Caco-2 (cell line): ENCODE results near the gene ITGA7. TPM values are rescaled to one million over a fixed set of nuclear protein-coding genes. Genes with fewer than 3 reads are reported as not detected.

Experiments used
- BruUV-seq: library from RNA; stranded (reverse); fragments of 400-500 nt; replicated peaks from 2 replicates; lab custom pipeline; 2021; lab: Mats Ljungman, UMichigan
- CTCF ChIA-PET: fragments of 300-600 bp; sonication (Branson Sonifier 250); formaldehyde crosslinking; loops from one replicate; lab custom pipeline; 2022; ENCODE audit warnings: antibody characterized with exemption; lab: Charles Lee
- POLR2A ChIA-PET: fragments of 300-600 bp; sonication (Branson Sonifier 250); formaldehyde crosslinking; loops from one replicate; lab custom pipeline; 2022; ENCODE audit warnings: antibody characterized with exemption; lab: Charles Lee
- DNase-seq, 2 experiments: peaks; one replicate each; pipeline versions ENCODE4 v3.0.0 to v3.0.0-alpha.2; 2020 to 2022
- H3K27me3 ChIP-seq: replicated peaks from 2 replicates; pipeline ENCODE4 v1.6.0; 2011; ENCODE audit warnings: low read length; ENCODE audit not compliant: control insufficient read depth, insufficient read depth
- H3K36me3 ChIP-seq: 2 replicates; pipeline ENCODE4 v1.5.1; 2011; ENCODE audit warnings: low read length; ENCODE audit not compliant: control insufficient read depth, insufficient read depth
- H3K4me1 ChIP-seq: fragments of 250-450 bp; sonication (Bioruptor Pico); 2 replicates; pipeline ENCODE4 v1.5.1; 2020; ENCODE audit warnings: mild to moderate bottlenecking
- H3K4me3 ChIP-seq: 2 replicates; pipeline ENCODE4 v1.5.1; 2011; ENCODE audit warnings: low read depth, mild to moderate bottlenecking, control low read depth, low read length
- H3K9me3 ChIP-seq: fragments of 250-450 bp; sonication (Bioruptor Pico); 2 replicates; pipeline ENCODE4 v1.5.1; 2020; ENCODE audit warnings: mild to moderate bottlenecking, moderate library complexity
- H3K27ac Mint-ChIP-seq: one replicate; pipeline ENCODE4 v1.8.0; 2022; ENCODE audit warnings: mixed read lengths; ENCODE audit not compliant: unreplicated experiment
- H3K27me3 Mint-ChIP-seq: one replicate; pipeline ENCODE4 v1.8.0; 2022; ENCODE audit warnings: mixed read lengths; ENCODE audit not compliant: insufficient read depth, unreplicated experiment
- H3K36me3 Mint-ChIP-seq: one replicate; pipeline ENCODE4 v1.8.0; 2022; ENCODE audit warnings: mild to moderate bottlenecking, mixed read lengths; ENCODE audit not compliant: insufficient read depth, unreplicated experiment
- H3K4me1 Mint-ChIP-seq: one replicate; pipeline ENCODE4 v1.8.0; 2022; ENCODE audit warnings: low read depth, mixed read lengths; ENCODE audit not compliant: unreplicated experiment
- H3K4me3 Mint-ChIP-seq: one replicate; pipeline ENCODE4 v1.8.0; 2022; ENCODE audit warnings: mild to moderate bottlenecking, moderate library complexity, mixed read lengths; ENCODE audit not compliant: unreplicated experiment
- H3K9me3 Mint-ChIP-seq: one replicate; pipeline ENCODE4 v1.8.0; 2022; ENCODE audit warnings: mixed read lengths; ENCODE audit not compliant: unreplicated experiment
- CTCF ChIP-seq, 2 experiments: fragments of 200-600 bp in 1 of 2; IDR thresholded peaks; 1 replicate in 1 of 2; 2 replicates in 1 of 2; pipeline versions ENCODE4 v1.5.1 to v1.8.0; 2011 to 2022; ENCODE audit warnings: antibody characterized with exemption in 1 of 2, control low read depth in 1 of 2, inconsistent platforms in 1 of 2, low read depth in 1 of 2, low read length in 1 of 2, mild to moderate bottlenecking in 1 of 2, moderate library complexity in 1 of 2; ENCODE audit not compliant: insufficient read depth in 1 of 2, severe bottlenecking in 1 of 2, unreplicated experiment in 1 of 2
- intact Hi-C: fragments of 100-400 bp; cut with micrococcal nuclease; formaldehyde crosslinking; loops from one replicate; pipeline ENCODE4 v1.10.0; 2022; ENCODE audit not compliant: unreplicated experiment
- total RNA-seq: library from RNA; stranded (reverse); gene quantifications from 2 replicates; pipeline ENCODE4 v1.2.3, GENCODE V29; 2022

ITGA7 gene
- total RNA-seq, 1 experiment from 2014 or later, result 46.1 TPM

GRCh38 chr12:55698241-55698955, 9.3 kb downstream of the ITGA7 start:
- H3K4me1 Mint-ChIP-seq, result peaks cover 10% of the 10 kb centered on the region
- Histone ChIP-seq H3K4me1 (no peaks in the 10 kb centered on the region; the same call in none of the 2 replicates), H3K27me3 (no peaks in the 10 kb centered on the region), H3K9me3 (no peaks in the 10 kb centered on the region), H3K36me3 (no peaks in the 10 kb centered on the region), H3K4me3 (no peak overlapping the region)
- ChIA-PET CTCF (interaction anchor here (1.5 kb wide), 1 partner anchor 17 kb away, joined by 7 read pairs; a partner anchor contains a TSS), POLR2A (no interaction called here)
- no peaks in the 10 kb centered on the region for H3K9me3 Mint-ChIP-seq
- DNase-seq, result no peak
- H3K36me3 Mint-ChIP-seq, result no peaks in the 10 kb centered on the region
- H3K27ac Mint-ChIP-seq, result no peak overlapping the region
- no TSS peak for BruUV-seq
- intact Hi-C loops, result no loop called here
- no peaks in the 10 kb centered on the region for H3K27me3 Mint-ChIP-seq
- H3K4me3 Mint-ChIP-seq, result no peak overlapping the region
- no peak for TF ChIP-seq CTCF (IDR thresholded peaks at IDR 0.05; ENCODE audit: insufficient read depth in 1 of 2, low read depth in 1 of 2, low read length in 1 of 2, severe bottlenecking in 1 of 2, unreplicated experiment in 1 of 2)

GRCh38 chr12:55697686-55698085, 10.0 kb downstream of the ITGA7 start:
- no peaks in the 10 kb centered on the region for H3K27me3 ChIP-seq
- no peaks in the 10 kb centered on the region for H3K36me3 ChIP-seq
- Mint-ChIP-seq H3K27me3 (no peaks in the 10 kb centered on the region), H3K4me1 (peaks cover 10% of the 10 kb centered on the region), H3K4me3 (no peak overlapping the region), H3K27ac (no peak overlapping the region), H3K9me3 (no peaks in the 10 kb centered on the region), H3K36me3 (no peaks in the 10 kb centered on the region)
- no peak for DNase-seq
- intact Hi-C loops, result no loop called here
- no peaks in the 10 kb centered on the region for H3K9me3 ChIP-seq
- ChIA-PET POLR2A (no interaction called here), CTCF (no interaction called here)
- no peak for TF ChIP-seq CTCF (IDR thresholded peaks at IDR 0.05; ENCODE audit: insufficient read depth in 1 of 2, low read depth in 1 of 2, low read length in 1 of 2, severe bottlenecking in 1 of 2, unreplicated experiment in 1 of 2)
- no TSS peak for BruUV-seq
- H3K4me3 ChIP-seq, result no peak overlapping the region
- H3K4me1 ChIP-seq, result no peaks in the 10 kb centered on the region

- H3K4me1 Mint-ChIP-seq, result peaks cover 10% of the 10 kb centered on the region
- H3K36me3 ChIP-seq, result no peaks in the 10 kb centered on the region
- no peaks in the 10 kb centered on the region for H3K27me3 ChIP-seq
- intact Hi-C loops, result no loop called here
- ChIA-PET POLR2A (no interaction called here), CTCF (interaction anchor here (0.5 to 2.5 kb wide), 3 partner anchors 8 to 15 kb away, joined by 3 to 10 read pairs (median 4); a partner anchor contains a TSS)
- no peaks in the 10 kb centered on the region for H3K9me3 ChIP-seq
- no peaks in the 10 kb centered on the region for H3K4me1 ChIP-seq
- no peak for TF ChIP-seq CTCF (IDR thresholded peaks at IDR 0.05; ENCODE audit: insufficient read depth in 1 of 2, low read depth in 1 of 2, low read length in 1 of 2, severe bottlenecking in 1 of 2, unreplicated experiment in 1 of 2)
- no peak overlapping the region for H3K27ac Mint-ChIP-seq
- no peaks in the 10 kb centered on the region for H3K36me3 Mint-ChIP-seq
- H3K4me3 ChIP-seq, result no peak overlapping the region
- H3K4me3 Mint-ChIP-seq, result no peak overlapping the region
- no peak for DNase-seq
- no TSS peak for BruUV-seq
- no peaks in the 10 kb centered on the region for H3K9me3 Mint-ChIP-seq
- H3K27me3 Mint-ChIP-seq, result no peaks in the 10 kb centered on the region
Measured at GRCh38 chr12:55696796-55697462, 10.8 kb downstream of the ITGA7 start.
